Spleen (tissue), 11 donors: ENCODE results near the gene TLR9. TPM values are rescaled to one million over a fixed set of nuclear protein-coding genes. Genes with fewer than 3 reads are reported as not detected.

Experiments
- DNase-seq: peaks from one replicate; pipeline ENCODE4 v3.0.0-alpha.2; 2020
- H3K27ac ChIP-seq, 8 donors: fragments of 200-600 bp; sonication (generic) in 7 of 8; 1 replicate in 4 of 8; 2 replicates in 4 of 8; pipeline versions ENCODE4 v1.5.0 to v1.8.0; 2016 to 2021; ENCODE audit warnings: inconsistent platforms in 4 of 8, mild to moderate bottlenecking in 4 of 8, moderate library complexity in 1 of 8
- H3K27me3 ChIP-seq, 7 donors: fragments of 200-600 bp; sonication (generic) in 6 of 7; replicated peaks in 1 of 7; 1 replicate in 4 of 7; 2 replicates in 3 of 7; pipeline versions ENCODE4 v1.5.0 to v1.8.0; 2016 to 2021; ENCODE audit warnings: inconsistent platforms in 3 of 7, mild to moderate bottlenecking in 1 of 7
- H3K36me3 ChIP-seq, 6 donors: fragments of 200-600 bp; sonication (generic) in 5 of 6; 1 replicate in 4 of 6; 2 replicates in 2 of 6; pipeline versions ENCODE4 v1.5.0 to v1.8.0; 2016 to 2021; ENCODE audit warnings: inconsistent platforms in 2 of 6
- H3K4me1 ChIP-seq, 6 donors: fragments of 200-600 bp; sonication (generic) in 5 of 6; 1 replicate in 3 of 6; 2 replicates in 3 of 6; pipeline versions ENCODE4 v1.5.0 to v1.8.0; 2016 to 2021; ENCODE audit warnings: inconsistent platforms in 3 of 6
- H3K4me3 ChIP-seq, 8 donors: fragments of 200-600 bp; sonication (generic) in 7 of 8; 1 replicate in 4 of 8; 2 replicates in 4 of 8; pipeline versions ENCODE4 v1.5.0 to v1.8.0; 2016 to 2021; ENCODE audit warnings: inconsistent platforms in 4 of 8, mild to moderate bottlenecking in 4 of 8, moderate library complexity in 2 of 8
- H3K9me3 ChIP-seq, 8 donors: fragments of 200-600 bp; sonication (generic) in 7 of 8; 1 replicate in 4 of 8; 2 replicates in 4 of 8; pipeline versions ENCODE4 v1.5.0 to v1.8.0; 2016 to 2021; ENCODE audit warnings: inconsistent platforms in 4 of 8
- POLR2A ChIP-seq, 3 donors: fragments of 450-650 bp; IDR thresholded peaks; one replicate each; pipeline ENCODE4 v1.5.1; 2017; ENCODE audit warnings: antibody characterized with exemption in 3 of 3, mild to moderate bottlenecking in 1 of 3
- POLR2AphosphoS5 ChIP-seq, 3 donors: sonication (generic); formaldehyde crosslinking; IDR thresholded peaks; one replicate each; pipeline ENCODE4 v1.5.1; 2017; ENCODE audit warnings: antibody characterized with exemption in 3 of 3
- WGBS, 5 donors: extraction: QIAGEN DNeasy Blood & Tissue Kit in 3 of 5; methylation state at CpG; one replicate each; pipeline versions ENCODE4 v1.1.5 to v1.1.7; 2013 to 2018; 5-methylcytosine and 5-hydroxymethylcytosine counted together
- intact Hi-C: fragments of 100-400 bp; cut with DNase I; formaldehyde crosslinking; loops from one replicate; pipeline ENCODE4 v1.15.0; 2023; ENCODE audit warnings: low total_unique reads
- polyA plus RNA-seq, 3 donors: library from polyadenylated mRNA; stranded (reverse); fragments of 200-250 nt; gene quantifications; one replicate each; pipeline ENCODE4 v1.2.1, GENCODE V29; 2013
- total RNA-seq, 7 donors: library from RNA; depleted of rRNA in 3 of 7; stranded (reverse); fragments of >200 nt in 3 of 7; fragmentation: NEBNext Ultra II Directional in 4 of 7; extraction: Animal tissue kit (Norgen Biotek cat#: 25700) in 4 of 7; gene quantifications; one replicate each; pipeline versions ENCODE4 v1.1.0 to v1.2.1, GENCODE V29; 2016 to 2021
- TF ChIP-seq, protein P1 (sequence below), 11 experiments: fragments of 200-600 bp in 7 of 11; fragments of 450-650 bp in 4 of 11; sonication (generic) in 4 of 11; IDR thresholded peaks in 8 of 11; conservative IDR thresholded peaks in 3 of 11; 1 replicate in 7 of 11; 2 replicates in 4 of 11; pipeline versions ENCODE4 v1.4.0 to v1.8.0; 2016 to 2021; ENCODE audit warnings: antibody characterized with exemption in 11 of 11, inconsistent platforms in 4 of 11, mild to moderate bottlenecking in 1 of 11
- donor health status: healthy with polysubstance abuse.
- donor health status: DM: no; HTN: no; CAD: no; lungs with moderate emphysema.
- donor health status: DM: no; HTN: no; CAD: no.
- donor health status: Bipolar disorder and iron deficiency.
- donor health status: healthy.
- donor health status: DM: no; HTN: no; CAD: no.
- donor health status: DM: yes; HTN: yes; CAD: no.

The TLR9 gene
- total and polyA plus RNA-seq, 10 donors, result 0.55 to 7.7 (median 3.8) TPM; not detected in 1

DNA sequence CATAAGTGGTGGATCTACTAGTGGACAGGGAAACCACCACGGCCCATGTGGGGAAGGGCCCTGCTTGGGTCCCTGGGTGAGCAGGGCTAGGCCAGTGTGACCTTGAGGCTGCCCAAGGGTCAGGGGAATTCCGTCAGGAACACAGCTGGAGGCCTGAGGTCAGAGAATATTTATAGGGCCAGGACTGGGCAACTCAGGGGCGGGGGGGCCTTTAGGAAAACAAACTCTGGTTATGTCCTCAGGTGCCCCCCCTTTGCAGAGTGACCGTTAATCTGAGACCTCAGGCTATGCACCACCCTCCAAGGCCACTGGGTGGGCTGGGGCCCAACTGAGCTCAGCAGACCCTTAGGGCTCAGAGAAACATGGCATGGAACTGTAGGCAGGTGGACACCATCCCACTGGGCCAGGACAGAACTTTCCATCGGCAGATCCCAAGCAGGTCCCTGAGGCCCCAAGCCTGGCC is 11.0 kb upstream of the TLR9 start:
- H3K9me3 ChIP-seq, result no peaks in the 10 kb centered on the region
- peaks cover 0 to 45% (median 16%) of the 10 kb centered on the region in 6 donors for H3K36me3 ChIP-seq
- peaks cover 29 to 95% (median 83%) of the 10 kb centered on the region in 6 donors for H3K4me1 ChIP-seq
- DNase-seq, result peak; percentile 67
- H3K4me3 ChIP-seq, result peak overlapping the region in 2 of 8 donors; percentile 95
- H3K27me3 ChIP-seq, result no peaks in the 10 kb centered on the region
- 50 to 86% (median 69%) methylated on average over 5 of the region's 5 CpGs for WGBS, 5 donors
- H3K27ac ChIP-seq, result peak overlapping the region in 3 of 8 donors; percentile 96 to 98 (median 97)
- intact Hi-C loops, result loop anchor here (5.0 kb wide), 1 partner anchor 41 kb away; the partner anchor contains the start of gene WDR82
- TF ChIP-seq, protein P1, sequence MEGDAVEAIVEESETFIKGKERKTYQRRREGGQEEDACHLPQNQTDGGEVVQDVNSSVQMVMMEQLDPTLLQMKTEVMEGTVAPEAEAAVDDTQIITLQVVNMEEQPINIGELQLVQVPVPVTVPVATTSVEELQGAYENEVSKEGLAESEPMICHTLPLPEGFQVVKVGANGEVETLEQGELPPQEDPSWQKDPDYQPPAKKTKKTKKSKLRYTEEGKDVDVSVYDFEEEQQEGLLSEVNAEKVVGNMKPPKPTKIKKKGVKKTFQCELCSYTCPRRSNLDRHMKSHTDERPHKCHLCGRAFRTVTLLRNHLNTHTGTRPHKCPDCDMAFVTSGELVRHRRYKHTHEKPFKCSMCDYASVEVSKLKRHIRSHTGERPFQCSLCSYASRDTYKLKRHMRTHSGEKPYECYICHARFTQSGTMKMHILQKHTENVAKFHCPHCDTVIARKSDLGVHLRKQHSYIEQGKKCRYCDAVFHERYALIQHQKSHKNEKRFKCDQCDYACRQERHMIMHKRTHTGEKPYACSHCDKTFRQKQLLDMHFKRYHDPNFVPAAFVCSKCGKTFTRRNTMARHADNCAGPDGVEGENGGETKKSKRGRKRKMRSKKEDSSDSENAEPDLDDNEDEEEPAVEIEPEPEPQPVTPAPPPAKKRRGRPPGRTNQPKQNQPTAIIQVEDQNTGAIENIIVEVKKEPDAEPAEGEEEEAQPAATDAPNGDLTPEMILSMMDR (IDR thresholded peaks at IDR 0.05 in 8 of 11, conservative IDR thresholded peaks at IDR 0.05 in 3 of 11), result no peak
- TF ChIP-seq POLR2AphosphoS5 (IDR thresholded peaks at IDR 0.05) (no peak), POLR2A (IDR thresholded peaks at IDR 0.05) (no peak)

DNA sequence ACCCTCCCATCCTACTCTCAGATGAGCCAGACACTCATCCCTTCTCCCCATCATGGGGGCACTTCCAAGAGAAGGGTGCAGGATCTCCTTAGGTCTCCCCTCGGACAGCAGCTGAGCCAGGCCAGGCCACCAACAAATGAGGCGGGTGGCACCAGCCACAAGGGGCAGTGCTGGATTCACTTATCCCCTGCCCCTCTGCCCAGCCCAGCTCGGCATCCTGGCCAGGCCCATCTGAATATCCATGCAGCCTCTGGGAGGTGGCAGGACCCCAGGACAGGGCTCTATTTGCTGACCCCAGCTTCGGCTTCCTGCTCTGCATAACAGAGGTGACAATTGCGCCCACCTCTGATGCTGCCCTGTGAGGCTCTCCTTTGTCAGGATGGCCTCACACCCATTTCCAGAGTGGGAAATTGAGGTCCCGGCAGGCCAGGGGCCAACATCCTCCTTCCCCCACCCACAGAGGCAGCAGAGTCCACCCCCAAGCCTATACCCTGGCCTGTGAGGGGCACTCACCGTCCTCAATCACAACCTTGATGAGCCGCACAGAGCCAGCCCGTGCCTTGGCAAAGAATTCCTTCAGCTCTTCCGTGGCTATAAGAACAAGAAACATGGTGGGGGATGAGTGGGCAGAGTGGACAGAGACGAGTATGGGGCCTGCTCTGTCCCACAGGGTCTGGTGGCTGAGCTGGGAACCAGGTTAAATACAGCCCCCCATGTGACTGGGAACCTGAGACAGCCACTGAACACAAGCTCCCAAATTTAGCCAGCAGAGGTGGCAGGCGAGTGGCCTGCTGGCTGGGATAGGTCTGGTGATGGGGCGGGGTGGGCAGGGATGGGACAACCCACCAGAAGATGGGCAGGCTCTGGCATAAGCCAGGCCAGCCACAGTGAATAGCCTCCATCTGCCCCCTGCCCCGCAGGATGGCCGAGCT is 9.3 kb upstream of the TLR9 start:
- no peaks in the 10 kb centered on the region for H3K27me3 ChIP-seq
- H3K9me3 ChIP-seq, result no peaks in the 10 kb centered on the region
- 89 to 96% (median 91%) methylated on average over 10 to 15 of the region's 15 CpGs for WGBS, 5 donors
- TF ChIP-seq POLR2AphosphoS5 (IDR thresholded peaks at IDR 0.05) (peak in 1 of 3 donors; percentile 22), POLR2A (IDR thresholded peaks at IDR 0.05) (no peak)
- H3K4me3 ChIP-seq, result no peak overlapping the region
- H3K27ac ChIP-seq, result peak overlapping the region in 2 of 8 donors; percentile 11 to 40
- peaks cover 26 to 87% (median 73%) of the 10 kb centered on the region in 6 donors for H3K4me1 ChIP-seq
- peaks cover under 1 to 62% (median 33%) of the 10 kb centered on the region in 6 donors for H3K36me3 ChIP-seq
- intact Hi-C loops, result loop anchor here (5.0 kb wide), 2 partner anchors 43 to 103 kb away; partner anchors contain the start of gene WDR82
- peak; percentile 75 for DNase-seq

DNA sequence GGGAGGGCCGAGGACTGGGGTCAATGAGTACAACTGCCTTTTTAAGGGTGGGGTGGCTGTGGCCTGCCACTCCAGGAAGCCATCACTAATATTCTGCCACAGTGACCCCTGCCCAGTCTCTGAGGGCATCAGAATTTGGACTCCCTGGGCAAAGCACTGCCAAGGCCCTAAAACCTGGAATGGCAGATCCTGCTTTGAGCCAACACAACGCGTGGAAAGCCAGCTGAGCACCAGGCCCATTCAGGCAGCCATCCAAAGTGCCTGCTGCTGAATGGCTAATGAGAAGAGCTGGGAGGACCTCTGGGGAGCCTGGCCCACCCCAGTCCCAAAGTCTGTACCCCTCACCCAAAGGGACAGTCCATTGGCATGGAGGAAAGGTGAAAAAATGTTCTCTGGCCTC is 8.5 kb upstream of the TLR9 start:
- Histone ChIP-seq H3K4me3 (no peak overlapping the region), H3K4me1 (peaks cover 24 to 82% (median 68%) of the 10 kb centered on the region in 6 donors), H3K27me3 (no peaks in the 10 kb centered on the region), H3K9me3 (no peaks in the 10 kb centered on the region), H3K36me3 (peaks cover 6 to 70% (median 41%) of the 10 kb centered on the region in 6 donors), H3K27ac (peak overlapping the region in 2 of 8 donors; percentile 0 to 11)
- intact Hi-C loops, result loop anchor here (5.0 kb wide), 1 partner anchor 103 kb away; no protein-coding TSS in a partner anchor
- WGBS, 5 donors, result 83 to 98% (median 92%) methylated on average over 3 of the region's 3 CpGs
- DNase-seq, result peak; percentile 53
- TF ChIP-seq, protein P1 (IDR thresholded peaks at IDR 0.05 in 8 of 11, conservative IDR thresholded peaks at IDR 0.05 in 3 of 11), result no peak
- TF ChIP-seq POLR2AphosphoS5 (IDR thresholded peaks at IDR 0.05) (no peak), POLR2A (IDR thresholded peaks at IDR 0.05) (no peak)

DNA sequence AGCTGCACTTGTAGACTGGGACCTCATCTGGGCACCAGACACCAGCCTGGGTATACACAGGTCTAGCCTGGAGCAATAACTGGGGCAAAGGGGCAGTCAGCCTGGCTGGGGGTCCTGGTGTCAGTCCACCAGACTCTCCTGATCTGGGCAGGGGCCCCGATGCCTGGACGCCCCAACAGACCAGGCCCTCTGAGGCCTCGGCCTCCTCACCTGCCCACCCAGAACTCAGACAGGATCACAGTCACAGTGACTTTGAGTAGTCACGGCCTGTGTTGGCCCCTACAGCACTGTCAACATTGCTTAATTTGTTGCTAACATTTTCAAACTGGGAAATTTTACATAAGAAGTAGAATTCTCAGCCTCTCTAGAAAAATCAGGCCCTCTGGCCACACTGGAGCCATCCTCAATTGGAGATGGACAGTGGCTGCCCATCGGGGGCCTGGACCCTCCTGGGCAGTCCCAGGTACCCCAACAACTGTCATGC is 7.7 kb upstream of the TLR9 start:
- no peak for DNase-seq
- intact Hi-C loops, result loop anchor here (5.0 kb wide), 1 partner anchor 104 kb away; no protein-coding TSS in a partner anchor
- WGBS, 5 donors, result 89 to 97% (median 91%) methylated on average over 4 to 5 of the region's 5 CpGs

More for the DNA sequence above, 7.7 kb upstream of the TLR9 start:
- H3K36me3 ChIP-seq, result peaks cover 6 to 78% (median 49%) of the 10 kb centered on the region in 6 donors
- peak overlapping the region in 1 of 8 donors; percentile 45 for H3K27ac ChIP-seq
- H3K4me3 ChIP-seq, result no peak overlapping the region
- TF ChIP-seq, protein P1 (IDR thresholded peaks at IDR 0.05 in 8 of 11, conservative IDR thresholded peaks at IDR 0.05 in 3 of 11), result peak in 1 of 11 experiments; percentile 4
- no peak for TF ChIP-seq POLR2A (IDR thresholded peaks at IDR 0.05)
- H3K4me1 ChIP-seq, result peaks cover 21 to 75% (median 63%) of the 10 kb centered on the region in 6 donors
- no peaks in the 10 kb centered on the region for H3K27me3 ChIP-seq
- no peaks in the 10 kb centered on the region for H3K9me3 ChIP-seq
